ENCODE measurements around the gene KLHL29. TPM values are rescaled to one million over a fixed set of nuclear protein-coding genes. Genes with fewer than 3 reads are reported as not detected.

KLHL29 gene
- total RNA-seq, 1 experiment from 2014 or later: 3.4 TPM

GRCh38 chr2:23549051-23549450, 164.1 kb downstream of the KLHL29 start:
- Histone ChIP-seq H3K4me3 (no peak overlapping the region), H3K27me3 (ENCODE audit: insufficient read depth, low read depth) (no peaks in the 10 kb centered on the region), H3K4me1 (replicated peaks; ENCODE audit: insufficient read depth) (no peaks in the 10 kb centered on the region), H3K79me2 (ENCODE audit: low read depth) (no peaks in the 10 kb centered on the region), H3K9me3 (ENCODE audit: insufficient read depth, low read depth) (no peaks in the 10 kb centered on the region), H2AFZ (no peak overlapping the region), H3F3A (ENCODE audit: insufficient read depth, low read depth) (no peaks in the 10 kb centered on the region), H3K27ac (no peak overlapping the region), H3K36me3 (ENCODE audit: low read depth) (no peaks in the 10 kb centered on the region), H3K9me2 (ENCODE audit: insufficient read depth) (no peaks in the 10 kb centered on the region), H3K4me2 (no peak overlapping the region), H4K20me1 (ENCODE audit: insufficient read depth) (peaks cover 14% of the 10 kb centered on the region)
- no peak for DNase-seq
- intact Hi-C loops (cut with micrococcal nuclease; ENCODE audit: unreplicated experiment): no loop called here
- ChIA-PET POLR2A (ENCODE audit: unreplicated experiment) (no interaction called here), CTCF (no interaction called here)
- no TSS peak for BruUV-seq (replicated peaks)
- TF ChIP-seq EZH2 (IDR thresholded peaks at IDR 0.05; ENCODE audit: low read depth) (no peak), CTCF (conservative IDR thresholded peaks at IDR 0.05) (no peak)

DNA sequence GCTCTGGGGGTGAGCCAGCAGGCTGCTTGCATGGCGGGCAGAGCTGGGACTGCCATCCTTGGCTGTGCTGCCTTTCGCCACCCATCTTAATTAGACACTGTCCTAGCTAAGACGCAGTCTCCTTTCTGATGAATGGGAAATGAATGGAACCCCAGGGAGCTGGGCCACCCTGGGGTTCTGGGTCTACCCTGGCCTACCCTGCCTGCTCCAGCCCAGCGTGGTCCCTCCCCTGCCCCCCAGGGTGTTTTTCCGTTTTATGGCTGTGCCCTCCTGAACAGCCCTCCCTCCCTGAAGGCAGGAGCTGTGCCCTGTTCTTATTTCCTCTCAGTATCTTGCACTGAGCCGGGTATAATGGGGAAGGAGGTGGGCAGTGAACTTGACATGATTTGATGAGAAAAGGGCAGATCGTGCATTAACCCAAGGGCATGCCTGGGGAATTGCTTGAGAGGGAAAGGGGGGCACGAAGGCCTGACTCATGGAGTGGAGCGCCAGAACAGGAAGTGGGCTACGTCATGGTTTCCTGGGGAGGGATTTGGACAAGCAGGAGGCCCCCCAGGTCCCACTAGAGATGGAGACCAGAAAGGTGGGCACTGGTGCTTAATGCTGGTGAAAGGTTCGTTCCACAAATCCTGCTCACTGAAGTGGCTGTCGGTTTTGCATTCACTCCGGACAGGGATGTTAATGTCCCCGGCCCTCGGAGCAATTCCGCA, 165.0 kb downstream of the KLHL29 start:
- H3K4me2 ChIP-seq: no peak overlapping the region
- no peak for TF ChIP-seq EZH2 (IDR thresholded peaks at IDR 0.05; ENCODE audit: low read depth)
- no peak for TF ChIP-seq CTCF (conservative IDR thresholded peaks at IDR 0.05)
- no peak overlapping the region for H3K27ac ChIP-seq
- DNase-seq: no peak
- intact Hi-C loops (cut with micrococcal nuclease; ENCODE audit: unreplicated experiment): no loop called here
- no TSS peak for BruUV-seq (replicated peaks)
- H3F3A ChIP-seq (ENCODE audit: insufficient read depth, low read depth): no peaks in the 10 kb centered on the region
- no peaks in the 10 kb centered on the region for H3K4me1 ChIP-seq (replicated peaks; ENCODE audit: insufficient read depth)
- no peak overlapping the region for H3K4me3 ChIP-seq
- ChIA-PET CTCF (no interaction called here), POLR2A (ENCODE audit: unreplicated experiment) (no interaction called here)
- no peak overlapping the region for H2AFZ ChIP-seq
- no peaks in the 10 kb centered on the region for H3K79me2 ChIP-seq (ENCODE audit: low read depth)
- no peaks in the 10 kb centered on the region for H3K9me2 ChIP-seq (ENCODE audit: insufficient read depth)
- no peaks in the 10 kb centered on the region for H3K9me3 ChIP-seq (ENCODE audit: insufficient read depth, low read depth)
- H4K20me1 ChIP-seq (ENCODE audit: insufficient read depth): peaks cover 8% of the 10 kb centered on the region; the same call in 1 of the 2 replicates
- no peaks in the 10 kb centered on the region for H3K27me3 ChIP-seq (ENCODE audit: insufficient read depth, low read depth)
- H3K36me3 ChIP-seq (ENCODE audit: low read depth): no peaks in the 10 kb centered on the region

DNA sequence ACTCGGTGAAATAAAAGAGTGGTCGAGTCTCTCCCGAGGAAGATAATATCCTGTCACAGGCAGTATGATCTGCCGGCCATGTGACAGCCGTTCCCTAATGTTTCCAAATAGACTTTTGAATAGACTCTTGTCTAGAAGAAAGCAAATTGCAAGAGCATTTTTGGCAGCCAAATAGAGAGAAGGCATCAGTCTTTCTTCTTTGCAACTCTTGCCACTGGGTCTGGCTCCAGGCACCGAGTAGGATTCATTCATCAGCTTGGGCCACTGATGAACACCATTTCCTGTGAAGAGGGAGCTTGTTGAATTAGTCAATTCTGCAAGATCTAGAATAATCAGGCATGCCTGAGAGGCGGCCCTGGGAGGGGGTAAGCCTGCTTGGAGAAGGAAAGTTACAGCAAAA, 165.6 kb downstream of the KLHL29 start:
- H3K27ac ChIP-seq: no peak overlapping the region
- ChIA-PET POLR2A (ENCODE audit: unreplicated experiment) (no interaction called here), CTCF (no interaction called here)
- peaks cover 8% of the 10 kb centered on the region; the same call in 1 of the 2 replicates for H4K20me1 ChIP-seq (ENCODE audit: insufficient read depth)
- no peaks in the 10 kb centered on the region for H3K9me2 ChIP-seq (ENCODE audit: insufficient read depth)
- H3K36me3 ChIP-seq (ENCODE audit: low read depth): no peaks in the 10 kb centered on the region
- intact Hi-C loops (cut with micrococcal nuclease; ENCODE audit: unreplicated experiment): no loop called here
- no peak overlapping the region for H2AFZ ChIP-seq
- H3K9me3 ChIP-seq (ENCODE audit: insufficient read depth, low read depth): no peaks in the 10 kb centered on the region
- no peaks in the 10 kb centered on the region for H3K27me3 ChIP-seq (ENCODE audit: insufficient read depth, low read depth)
- H3K4me2 ChIP-seq: no peak overlapping the region
- no peak overlapping the region for H3K4me3 ChIP-seq
- DNase-seq: no peak
- no peaks in the 10 kb centered on the region for H3K4me1 ChIP-seq (replicated peaks; ENCODE audit: insufficient read depth)
- no TSS peak for BruUV-seq (replicated peaks)
- no peaks in the 10 kb centered on the region for H3F3A ChIP-seq (ENCODE audit: insufficient read depth, low read depth)
- no peaks in the 10 kb centered on the region for H3K79me2 ChIP-seq (ENCODE audit: low read depth)
- TF ChIP-seq CTCF (conservative IDR thresholded peaks at IDR 0.05) (no peak), EZH2 (IDR thresholded peaks at IDR 0.05; ENCODE audit: low read depth) (no peak)
